HepG2 (cell line): Measurements from ENCODE around the gene AGAP3. TPM values are rescaled to one million over a fixed set of nuclear protein-coding genes. Genes with fewer than 3 reads are reported as not detected.

Source experiments
- ADNP ChIP-seq: sonication (generic); formaldehyde crosslinking; IDR thresholded peaks from 2 replicates; pipeline ENCODE4 v1.4.0; 2020; ENCODE audit warnings: missing genetic modification reagents
- ARID2 ChIP-seq: sonication (generic); formaldehyde crosslinking; IDR thresholded peaks from 2 replicates; pipeline ENCODE4 v1.8.1; 2022; ENCODE audit warnings: mild to moderate bottlenecking, missing genetic modification reagents, borderline replicate concordance
- ETV5 ChIP-seq: IDR thresholded peaks from 2 replicates; pipeline ENCODE4 v1.6.1; 2018; ENCODE audit warnings: missing biosample characterization, missing genetic modification reagents, inconsistent platforms, borderline replicate concordance
- GABPB1 ChIP-seq: IDR thresholded peaks from 2 replicates; pipeline ENCODE4 v1.6.1; 2016; ENCODE audit warnings: mild to moderate bottlenecking, missing genetic modification reagents, moderate library complexity, missing compliant biosample characterization
- HNRNPL ChIP-seq: fragments of 200-400 bp; formaldehyde crosslinking; IDR thresholded peaks from 2 replicates; pipeline ENCODE4 v1.6.1; 2017; ENCODE audit warnings: mild to moderate bottlenecking, low read depth, low read length
- NR2C2 ChIP-seq: sonication (generic); formaldehyde crosslinking; IDR thresholded peaks from 2 replicates; pipeline ENCODE4 v1.4.0; 2020; ENCODE audit warnings: missing genetic modification reagents, mild to moderate bottlenecking, moderate library complexity, borderline replicate concordance
- POLR2AphosphoS5 ChIP-seq: IDR thresholded peaks from 2 replicates; pipeline ENCODE4 v1.6.1; 2012; ENCODE audit warnings: low read depth, low read length
- SMC3 ChIP-seq: IDR thresholded peaks from 2 replicates; pipeline ENCODE4 v1.6.1; 2011; ENCODE audit warnings: low read length, improper control_type of control experiment
- SNAPC4 ChIP-seq: sonication (generic); formaldehyde crosslinking; IDR thresholded peaks from 2 replicates; pipeline ENCODE4 v1.4.0; 2020; ENCODE audit warnings: mild to moderate bottlenecking, missing genetic modification reagents
- SPEN ChIP-seq: sonication (generic); formaldehyde crosslinking; IDR thresholded peaks from 2 replicates; pipeline ENCODE4 v1.5.1; 2020; ENCODE audit warnings: low read depth, mild to moderate bottlenecking, missing genetic modification reagents
- TFAP4 ChIP-seq: sonication (generic); IDR thresholded peaks from 2 replicates; pipeline ENCODE4 v1.6.1; 2016; ENCODE audit warnings: low read depth, borderline replicate concordance
- ZKSCAN1 ChIP-seq: fragments of 150-350 bp; IDR thresholded peaks from 2 replicates; pipeline ENCODE4 v1.6.1; 2014; ENCODE audit warnings: low read length
- ZNF142 ChIP-seq: sonication (generic); formaldehyde crosslinking; IDR thresholded peaks from 2 replicates; pipeline ENCODE4 v1.4.0; 2020; ENCODE audit warnings: missing genetic modification reagents
- ZNF225 ChIP-seq: sonication (generic); formaldehyde crosslinking; IDR thresholded peaks from 2 replicates; pipeline ENCODE4 v1.4.0; 2020; ENCODE audit warnings: mild to moderate bottlenecking, missing genetic modification reagents
- ZNF580 ChIP-seq: IDR thresholded peaks from 2 replicates; pipeline ENCODE4 v1.6.1; 2016; ENCODE audit warnings: low read depth, borderline replicate concordance
- ZNF652 ChIP-seq: IDR thresholded peaks from 2 replicates; pipeline ENCODE4 v1.6.1; 2016; ENCODE audit warnings: low read depth, borderline replicate concordance
- ZNF780A ChIP-seq: sonication (generic); formaldehyde crosslinking; IDR thresholded peaks from 2 replicates; pipeline ENCODE4 v1.8.0; 2022; ENCODE audit warnings: mild to moderate bottlenecking, missing genetic modification reagents, moderate library complexity
- polyA plus RNA-seq, 8 experiments: library from polyadenylated mRNA; depleted of rRNA in 3 of 8; stranded (reverse) in 7 of 8; unstranded in 1 of 8; fragments of >200 nt; fragmentation: Illumina TruSeq in 4 of 8; extraction: Trizol in 4 of 8; gene quantifications; 2 replicates each; pipeline versions ENCODE4 v1.2.1 to v1.2.3, GENCODE V29; 2011 to 2016; ENCODE audit warnings: low read depth in 4 of 8, missing spikeins in 1 of 8, mixed read lengths in 1 of 8; ENCODE audit not compliant: insufficient read depth in 1 of 8
- total RNA-seq, 5 experiments: library from RNA; depleted of rRNA; stranded (reverse); fragments of >200 nt; fragmentation: Illumina TruSeq; extraction: Trizol; gene quantifications; 2 replicates each; pipeline ENCODE4 v1.2.3, GENCODE V29; 2016; ENCODE audit warnings: low read depth in 1 of 5
- TF ChIP-seq, protein P1 (sequence below): IDR thresholded peaks from 2 replicates; pipeline ENCODE4 v1.6.1; 2016; ENCODE audit warnings: low read depth

Gene AGAP3
- total and polyA plus RNA-seq, 2 of the 13 experiments (the other 11 are each of a cell fraction or from before 2014, with no cell fraction given) = 31.3 to 61.4 TPM

GRCh38 chr7:151051108-151051507 is 35.2 kb upstream of the AGAP3 start (continued):
- TF ChIP-seq ZNF225 (CRISPR knock-in tag) = no peak
- no peak for TF ChIP-seq ZNF652 (CRISPR knock-in tag)
- no peak for TF ChIP-seq SNAPC4 (CRISPR knock-in tag)
- TF ChIP-seq, protein P1, sequence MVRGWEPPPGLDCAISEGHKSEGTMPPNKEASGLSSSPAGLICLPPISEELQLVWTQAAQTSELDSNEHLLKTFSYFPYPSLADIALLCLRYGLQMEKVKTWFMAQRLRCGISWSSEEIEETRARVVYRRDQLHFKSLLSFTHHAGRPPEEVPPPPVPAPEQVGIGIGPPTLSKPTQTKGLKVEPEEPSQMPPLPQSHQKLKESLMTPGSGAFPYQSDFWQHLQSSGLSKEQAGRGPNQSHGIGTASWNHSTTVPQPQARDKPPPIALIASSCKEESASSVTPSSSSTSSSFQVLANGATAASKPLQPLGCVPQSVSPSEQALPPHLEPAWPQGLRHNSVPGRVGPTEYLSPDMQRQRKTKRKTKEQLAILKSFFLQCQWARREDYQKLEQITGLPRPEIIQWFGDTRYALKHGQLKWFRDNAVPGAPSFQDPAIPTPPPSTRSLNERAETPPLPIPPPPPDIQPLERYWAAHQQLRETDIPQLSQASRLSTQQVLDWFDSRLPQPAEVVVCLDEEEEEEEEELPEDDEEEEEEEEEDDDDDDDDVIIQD (CRISPR knock-in tag) = no peak
- no peak for TF ChIP-seq ZNF580 (CRISPR knock-in tag)
- no peak for TF ChIP-seq NR2C2 (CRISPR knock-in tag)
- no peak for TF ChIP-seq HNRNPL
- no peak for TF ChIP-seq ADNP (CRISPR knock-in tag)
- TF ChIP-seq ETV5 (CRISPR knock-in tag) = 0 out of 2 replicates have a peak, but pooled peaks have one; percentile 16
- no peak for TF ChIP-seq ZNF780A (CRISPR knock-in tag)
- no peak for TF ChIP-seq TFAP4
- no peak for TF ChIP-seq ZNF142 (CRISPR knock-in tag)
- TF ChIP-seq ZKSCAN1 = no peak
- TF ChIP-seq SMC3 = no peak
- TF ChIP-seq POLR2AphosphoS5 = no peak
- TF ChIP-seq GABPB1 (CRISPR knock-in tag) = peak; percentile 57; the same call in 1 of the 2 replicates
- TF ChIP-seq ARID2 (CRISPR knock-in tag) = no peak
- TF ChIP-seq SPEN (CRISPR knock-in tag) = no peak
